GM19397 (cell line): ENCODE data around the gene FAM13C.
"Not testable (repeated sequence)": the region's sequence is repeated elsewhere in the genome, so short reads cannot be mapped to it uniquely, and the experiment has no call there.

Source experiments
- ATAC-seq: cut with Tn5 transposase; IDR thresholded peaks from one replicate; pipeline ENCODE4 v1.9.1; 2021; ENCODE audit warnings: mild to moderate bottlenecking, moderate library complexity; ENCODE audit not compliant: unreplicated experiment

Gene FAM13C

DNA sequence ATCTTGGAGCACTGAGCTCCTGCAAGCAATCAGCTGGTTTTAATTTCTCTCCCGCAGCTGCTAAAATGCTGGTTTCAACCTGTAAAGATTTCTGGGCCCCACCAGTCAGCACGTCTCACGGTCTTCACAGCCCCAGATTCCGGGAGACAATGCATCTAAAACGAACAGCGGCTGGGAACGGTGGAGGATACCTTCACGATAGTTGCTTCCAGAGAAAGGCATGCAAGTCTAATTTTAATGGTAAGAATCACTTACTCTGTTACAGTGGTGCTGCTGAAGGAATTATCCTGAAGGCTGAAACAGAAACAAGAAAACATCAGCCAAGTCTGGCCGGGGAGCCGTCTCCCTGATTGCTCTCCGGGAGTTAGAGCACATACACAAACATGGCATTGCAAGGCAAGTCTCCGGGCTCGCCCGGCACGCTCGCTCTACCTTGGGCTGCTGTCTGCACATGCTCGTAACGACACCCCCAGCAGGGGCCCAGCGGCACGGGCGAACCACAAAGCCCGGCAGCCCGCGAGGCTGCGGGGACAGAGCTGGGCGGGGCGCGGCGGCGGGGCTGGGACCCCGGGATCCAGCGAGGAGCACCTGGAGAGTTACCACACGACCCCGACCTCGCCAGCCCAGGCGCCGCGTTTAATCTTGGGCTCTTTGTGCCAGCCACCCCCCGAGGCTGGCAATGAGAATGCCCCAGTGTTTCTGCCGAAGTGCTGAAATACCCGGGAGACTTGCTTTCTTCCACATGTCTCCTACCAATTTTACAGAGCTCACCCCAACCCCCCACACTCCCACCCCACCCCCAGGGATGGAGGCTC lies at the start of gene FAM13C:
FAM13C (minus strand) TSS at position 406 of the 815 bp plus-strand sequence; CDS start at position 317, 89 bp downstream.
- peak; percentile 56 for ATAC-seq

DNA sequence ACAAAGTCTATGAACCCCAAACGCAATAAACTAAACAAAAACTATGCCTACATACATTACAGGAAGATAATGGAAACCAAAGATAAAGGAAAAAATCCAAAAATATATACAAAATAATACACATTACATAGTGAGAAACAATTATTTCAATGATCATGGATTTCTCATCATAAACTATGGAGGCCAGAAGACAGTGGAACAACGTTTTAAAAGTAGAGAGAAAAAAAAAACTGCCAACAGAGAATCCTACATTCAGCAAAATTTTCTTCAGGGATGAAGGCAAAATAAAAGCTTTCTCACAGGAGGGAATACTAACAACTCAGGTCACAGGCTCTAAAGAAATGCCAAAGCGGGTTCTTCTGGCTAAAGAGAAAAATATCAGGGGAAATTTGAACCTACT lies 42.9 kb upstream of the FAM13C start:
- ATAC-seq, result no peak

GRCh38 chr10:59400214-59400613 lies 37.9 kb upstream of the FAM13C start:
- no peak for ATAC-seq

GRCh38 chr10:59399329-59399728 lies 37.0 kb upstream of the FAM13C start:
- ATAC-seq, result not testable (repeated sequence)

- ATAC-seq, result no peak
These were observed 35.6 kb upstream of the FAM13C start for GRCh38 chr10:59397961-59398360.

DNA sequence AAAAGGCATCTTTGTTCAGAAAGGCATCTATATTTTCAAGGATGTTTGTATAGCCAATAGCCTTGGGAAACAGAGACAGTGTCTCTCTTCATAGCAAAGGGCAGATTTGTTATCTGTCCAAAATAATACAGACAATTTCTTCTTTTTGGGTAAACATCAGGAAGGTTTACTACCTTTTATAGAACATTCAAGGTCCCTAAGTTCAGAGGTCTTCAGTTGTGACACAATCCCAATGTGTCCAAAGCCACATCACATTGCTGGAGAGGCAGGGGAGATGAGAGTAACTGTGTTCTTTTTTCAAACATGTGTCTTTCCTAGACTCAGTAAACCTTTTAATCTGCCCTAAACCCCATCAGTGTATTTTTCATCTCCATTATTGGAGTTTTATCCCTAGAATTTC lies 33.6 kb upstream of the FAM13C start:
- ATAC-seq, result no peak

DNA sequence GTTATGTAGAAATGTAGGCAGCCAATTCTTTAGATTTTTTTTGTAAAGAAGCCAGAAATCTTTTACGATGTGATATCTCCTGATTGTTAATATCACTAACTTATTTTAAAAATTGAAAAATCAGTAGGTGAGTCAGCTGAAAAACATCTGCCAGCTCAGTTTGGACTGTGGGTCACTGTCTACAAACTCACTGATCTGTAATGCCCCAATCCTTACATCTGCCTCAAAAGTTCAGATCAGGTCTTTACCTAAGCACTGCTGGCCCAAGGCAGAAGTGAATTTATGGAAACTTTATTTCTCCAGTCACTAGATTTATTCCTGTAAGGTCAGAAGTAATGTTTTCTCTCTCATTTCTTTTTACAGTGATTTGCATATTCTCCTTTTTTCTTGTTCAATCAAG lies 31.0 kb upstream of the FAM13C start:
- ATAC-seq, result no peak

GRCh38 chr10:59391060-59391459 lies 28.7 kb upstream of the FAM13C start:
- no peak for ATAC-seq

GRCh38 chr10:59388671-59388976 lies 26.3 kb upstream of the FAM13C start:
- ATAC-seq, result no peak

DNA sequence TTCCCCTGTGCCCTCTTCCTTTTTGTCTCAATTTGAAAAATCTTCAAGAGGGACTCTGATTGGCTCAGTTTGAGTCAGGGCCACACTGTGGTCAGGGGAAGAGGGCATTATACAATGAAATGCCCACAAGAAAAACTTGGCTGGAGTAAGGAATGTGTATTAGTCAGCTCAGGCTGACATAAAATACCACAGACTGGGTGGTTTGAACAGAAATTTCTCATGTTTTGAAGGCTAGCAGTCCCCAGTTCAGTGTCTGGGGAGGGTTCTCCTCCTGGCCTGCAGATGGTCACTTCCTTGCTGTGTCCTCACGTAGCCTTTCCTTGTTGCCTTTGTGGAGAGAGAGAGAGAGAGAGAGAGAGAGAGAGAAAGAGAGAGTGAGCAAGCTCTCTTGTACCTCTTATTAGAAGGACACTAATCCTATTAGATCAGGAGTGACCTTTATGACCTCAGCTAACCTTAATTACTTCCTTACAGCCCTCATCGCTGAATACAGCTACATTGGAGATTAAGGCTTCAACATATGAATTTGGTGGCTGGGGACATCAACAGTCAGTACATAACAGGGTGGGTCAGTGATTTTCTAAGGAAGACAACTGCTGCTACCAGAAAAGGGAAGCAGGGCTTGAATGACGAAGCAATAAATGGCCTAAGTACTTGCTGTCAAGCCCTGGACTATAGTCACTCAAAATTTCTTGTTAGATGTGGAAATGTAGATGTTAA lies 25.8 kb upstream of the FAM13C start:
- no peak for ATAC-seq

DNA sequence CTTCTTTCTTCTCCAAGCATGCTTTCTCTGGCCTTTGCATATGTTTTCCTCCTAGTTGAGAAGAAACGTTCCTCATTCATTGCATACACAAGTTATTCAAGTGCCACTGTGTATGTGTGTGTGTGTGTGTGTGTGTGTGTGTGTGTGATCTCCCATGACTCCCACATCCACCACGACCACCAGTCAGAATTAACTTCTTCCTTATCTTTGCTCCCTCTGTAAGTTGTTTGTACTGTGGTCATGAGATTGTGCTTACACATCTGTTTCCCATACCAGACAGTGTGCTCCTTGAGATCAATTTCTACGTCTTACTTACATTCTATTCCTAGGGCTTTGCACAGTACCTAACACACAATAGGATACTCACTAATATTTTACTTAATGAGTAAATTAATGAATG lies 22.4 kb upstream of the FAM13C start:
- ATAC-seq, result no peak

DNA sequence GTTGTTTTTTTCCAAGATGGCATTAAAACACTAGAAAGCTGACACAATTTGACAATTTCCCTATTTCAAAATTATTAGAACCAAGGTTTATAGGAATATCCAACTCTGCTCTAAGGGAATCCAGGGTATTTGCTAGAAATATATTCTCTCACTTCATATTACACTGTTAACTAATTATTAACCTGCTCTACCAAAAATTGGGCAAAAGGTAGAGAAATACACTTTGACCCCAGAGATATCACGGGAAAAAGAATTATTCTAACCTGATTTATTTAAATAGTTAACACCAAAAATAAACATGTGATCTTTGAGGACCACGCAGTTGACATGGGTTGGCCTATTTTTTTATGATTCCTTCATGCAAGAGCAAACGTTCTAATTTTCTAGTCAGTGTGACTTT lies 21.6 kb upstream of the FAM13C start:
- no peak for ATAC-seq

DNA sequence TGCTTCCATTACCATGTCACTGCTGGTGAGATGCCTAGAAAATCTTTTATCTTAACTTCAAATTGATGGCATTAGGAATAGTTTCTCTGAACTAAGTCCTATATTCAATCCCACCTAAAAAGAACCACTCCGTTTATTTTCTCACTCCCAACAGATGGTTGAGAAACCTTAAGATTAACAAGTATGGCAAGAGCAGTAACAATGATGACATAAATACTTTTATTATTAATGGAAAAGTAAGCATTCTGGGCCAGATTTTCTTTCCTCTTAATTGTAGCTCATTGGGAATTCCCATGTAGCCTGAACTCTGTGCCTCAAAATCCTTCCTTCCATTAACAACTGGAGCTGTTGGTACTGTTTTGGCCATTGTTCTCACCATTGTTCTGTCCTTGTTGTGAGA lies 21.1 kb upstream of the FAM13C start:
- ATAC-seq, result no peak

DNA sequence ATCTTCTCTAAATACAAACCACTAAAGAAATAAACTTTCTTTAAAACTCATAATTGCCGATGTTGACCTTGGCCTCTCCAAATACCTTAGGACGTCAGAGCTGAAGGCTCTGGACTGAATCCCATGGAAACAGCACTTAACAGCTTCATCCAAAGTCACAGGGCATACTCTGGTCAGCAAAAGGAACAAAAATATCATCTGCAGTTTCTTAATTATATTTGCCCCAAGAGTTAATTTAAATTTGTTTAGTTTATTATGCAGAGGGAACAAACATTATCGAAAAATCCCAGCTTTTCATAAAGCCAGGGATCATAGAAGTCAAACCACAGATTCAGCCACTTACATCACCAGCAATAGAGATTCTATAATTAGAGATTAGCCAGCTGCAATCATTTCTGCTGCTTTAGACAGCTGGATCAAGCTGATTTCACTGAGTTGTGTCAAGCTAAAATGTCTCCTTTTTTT lies 20.5 kb upstream of the FAM13C start:
- no peak for ATAC-seq

- no peak for ATAC-seq
These were observed 19.3 kb upstream of the FAM13C start for GRCh38 chr10:59381687-59382086.

- ATAC-seq, result no peak
These were observed 14.5 kb upstream of the FAM13C start for GRCh38 chr10:59376846-59377245.

- no peak for ATAC-seq
These were observed 13.6 kb upstream of the FAM13C start for GRCh38 chr10:59375990-59376389.

DNA sequence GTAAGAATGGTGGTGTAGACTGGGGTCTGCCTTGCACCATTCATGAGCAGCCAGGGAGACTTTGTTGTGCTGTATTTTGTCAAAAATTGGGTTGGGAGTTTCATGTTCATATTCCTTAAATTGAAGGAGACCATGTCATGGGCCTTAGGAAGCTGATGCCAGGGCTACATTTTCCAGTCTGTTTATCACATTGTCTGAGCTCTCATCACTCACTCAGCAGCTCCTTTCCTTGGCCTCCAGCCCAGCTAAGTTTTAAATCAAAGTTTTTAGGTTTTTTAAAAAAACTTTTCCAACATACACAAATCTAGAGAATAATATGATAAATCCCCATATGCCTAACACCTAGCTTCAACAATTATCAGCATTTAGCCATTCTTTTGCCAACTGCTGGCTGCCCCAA lies 12.6 kb upstream of the FAM13C start:
- ATAC-seq, result no peak

GRCh38 chr10:59373071-59373470 lies 10.7 kb upstream of the FAM13C start:
- no peak for ATAC-seq

- ATAC-seq, result no peak
These were observed 10.2 kb upstream of the FAM13C start for GRCh38 chr10:59372543-59372942.

DNA sequence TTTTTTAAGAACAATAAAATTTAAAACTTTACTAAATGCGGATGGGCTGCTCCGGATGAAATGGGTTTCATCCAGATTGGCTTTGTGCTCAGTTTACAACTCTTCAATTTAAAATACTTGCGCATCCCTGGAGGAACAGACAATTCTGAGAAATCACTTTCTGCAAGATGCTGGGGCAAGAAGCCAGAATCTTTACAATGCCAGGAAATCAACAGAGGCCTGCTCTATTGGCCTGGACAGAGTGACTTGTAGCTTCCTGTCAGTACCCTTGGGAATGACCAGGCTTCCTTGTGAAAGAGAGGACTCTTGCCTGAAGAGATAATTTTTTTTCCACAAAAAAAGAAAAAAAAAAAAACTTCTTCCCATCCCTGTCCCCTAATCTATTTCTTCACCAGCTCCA lies 3.9 kb upstream of the FAM13C start:
- ATAC-seq, result no peak

DNA sequence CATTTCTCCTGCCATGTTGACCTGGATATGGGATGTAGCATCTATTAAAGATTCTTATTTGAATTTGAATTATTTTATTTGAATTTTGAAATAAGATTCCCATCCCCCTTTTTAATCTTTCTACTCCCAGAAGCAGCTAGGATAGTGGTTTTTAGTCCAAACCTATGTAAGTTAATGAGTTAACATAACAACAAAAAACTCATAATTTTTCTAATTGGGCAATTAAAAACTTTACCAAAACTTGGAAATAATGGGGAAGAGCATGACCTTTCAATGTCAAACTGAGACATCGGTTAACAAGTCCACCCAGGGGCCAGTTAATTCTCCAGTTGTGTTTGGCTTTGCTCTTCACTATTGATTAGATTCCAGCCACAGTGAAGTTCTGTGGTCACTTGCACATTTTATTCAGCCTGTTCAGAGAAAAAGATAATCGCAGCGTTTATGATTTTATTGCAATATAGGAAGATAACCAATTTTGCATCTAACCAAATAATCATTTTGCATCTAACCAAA lies 1.2 kb upstream of the FAM13C start:
- ATAC-seq, result no peak
